ENCODE data around the gene TMEM219.

- TF ChIP-seq POLR2AphosphoS5 (IDR thresholded peaks at IDR 0.05; ENCODE audit: low read depth, low read length) (no peak), POLR2A (IDR thresholded peaks at IDR 0.05; ENCODE audit: low read depth, low read length) (no peak), TAF1 (IDR thresholded peaks at IDR 0.05; ENCODE audit: borderline replicate concordance, low read depth, low read length) (no peak)
These were observed 3.1 kb upstream of the TMEM219 start for GRCh38 chr16:29958756-29959155.
